ENCODE measurements around the gene MUCL3. TPM values are rescaled to one million over a fixed set of nuclear protein-coding genes. Genes with fewer than 3 reads are reported as not detected.

The MUCL3 gene
- total and polyA plus RNA-seq, 2 of the 8 experiments (the other 6 are each of a cell fraction or from before 2014, with no cell fraction given), result 0.15 to 0.37 TPM

- no peak for TF ChIP-seq GTF2F1 (IDR thresholded peaks at IDR 0.05; ENCODE audit: borderline replicate concordance, low read depth, low read length)
- no peak for TF ChIP-seq YY1 (IDR thresholded peaks at IDR 0.05; ENCODE audit: low read depth, low read length)
- no peak for TF ChIP-seq CHD1 (IDR thresholded peaks at IDR 0.05; ENCODE audit: low read depth, low read length)
- TF ChIP-seq CBX5 (IDR thresholded peaks at IDR 0.05; ENCODE audit: low read depth, low read length), result no peak
- no peak for TF ChIP-seq TCF12 (IDR thresholded peaks at IDR 0.05; ENCODE audit: low read depth, low read length)
Measured at GRCh38 chr6:30979690-30980089, 38.9 kb downstream of the MUCL3 start (continued).

Data from H1 (cell line).